CD4-positive, alpha-beta T cell treated with Interleukin-1 beta for 1 hour (primary cell): Measurements from ENCODE around the gene ZMYND19.
"Not testable (repeated sequence)": the region's sequence is repeated elsewhere in the genome, so short reads cannot be mapped to it uniquely, and the experiment has no call there.

Experiments used
- DNase-seq, 2 donors: peaks; one replicate each; pipeline ENCODE4 v3.0.0-alpha.2; 2020 to 2022

ZMYND19 gene

GRCh38 chr9:137590469-137591383 is at the start of gene ZMYND19:
ZMYND19 (minus strand) TSS chr9:137590512; CDS start chr9:137590263, 249 bp downstream.
- peak; percentile 90 to 92 for DNase-seq

- DNase-seq, result peak in 1 of 2 donors; percentile 43
Observed at GRCh38 chr9:137639303-137640051, 49.2 kb upstream of the ZMYND19 start.

- no peak for DNase-seq
Observed at GRCh38 chr9:137638680-137639079, 48.4 kb upstream of the ZMYND19 start.

- DNase-seq, result no peak
Observed at GRCh38 chr9:137634016-137634415, 43.7 kb upstream of the ZMYND19 start.

GRCh38 chr9:137632230-137633161 is 42.2 kb upstream of the ZMYND19 start:
- DNase-seq, result no peak

GRCh38 chr9:137631345-137632229 is 41.3 kb upstream of the ZMYND19 start:
- DNase-seq, result no peak

- no peak for DNase-seq
Observed at GRCh38 chr9:137630679-137631078, 40.4 kb upstream of the ZMYND19 start.

- DNase-seq, result no peak
Observed at GRCh38 chr9:137630126-137630525, 39.8 kb upstream of the ZMYND19 start.

- not testable (repeated sequence) for DNase-seq
Observed at GRCh38 chr9:137627406-137627805, 37.1 kb upstream of the ZMYND19 start.

- no peak for DNase-seq
Observed at GRCh38 chr9:137626464-137626863, 36.2 kb upstream of the ZMYND19 start.

GRCh38 chr9:137622211-137622610 is 31.9 kb upstream of the ZMYND19 start:
- not testable (repeated sequence) for DNase-seq

GRCh38 chr9:137621131-137621757 is 30.9 kb upstream of the ZMYND19 start:
- peak in 1 of 2 donors; percentile 34 for DNase-seq

- DNase-seq, result no peak
Observed at GRCh38 chr9:137620581-137620980, 30.3 kb upstream of the ZMYND19 start.

GRCh38 chr9:137620048-137620405 is 29.7 kb upstream of the ZMYND19 start:
- no peak for DNase-seq

- peak in 1 of 2 donors; percentile 39 for DNase-seq
Observed at GRCh38 chr9:137619240-137620047, 29.1 kb upstream of the ZMYND19 start.

GRCh38 chr9:137618105-137619067 is 28.1 kb upstream of the ZMYND19 start, which contains the start of gene EHMT1:
EHMT1 (plus strand) TSS chr9:137619005; CDS start chr9:137619029, 24 bp downstream.
- DNase-seq, result peak; percentile 89 to 92

GRCh38 chr9:137615387-137615871 is 25.1 kb upstream of the ZMYND19 start:
- DNase-seq, result no peak

GRCh38 chr9:137614631-137615386 is 24.5 kb upstream of the ZMYND19 start:
- no peak for DNase-seq
